GM21619 (cell line): ENCODE measurements around the gene ENPP6.

Experiments
- ATAC-seq: cut with Tn5 transposase; IDR thresholded peaks from one replicate; pipeline ENCODE4 v1.9.1; 2021; ENCODE audit not compliant: unreplicated experiment

Gene ENPP6

GRCh38 chr4:184192933-184193332 is 24.7 kb downstream of the ENPP6 start:
- ATAC-seq = no peak

GRCh38 chr4:184191267-184191666 is 26.4 kb downstream of the ENPP6 start:
- ATAC-seq = no peak

- no peak for ATAC-seq
Observed at GRCh38 chr4:184190711-184191110, 27.0 kb downstream of the ENPP6 start.

GRCh38 chr4:184189966-184190365 is 27.7 kb downstream of the ENPP6 start:
- no peak for ATAC-seq

- ATAC-seq = no peak
Observed at GRCh38 chr4:184188443-184189400, 29.0 kb downstream of the ENPP6 start.

GRCh38 chr4:184177271-184177670 is 40.4 kb downstream of the ENPP6 start:
- ATAC-seq = no peak

- ATAC-seq = no peak
Observed at GRCh38 chr4:184174571-184175488, 42.8 kb downstream of the ENPP6 start.

- no peak for ATAC-seq
Observed at GRCh38 chr4:184171011-184171410, 46.7 kb downstream of the ENPP6 start.

- no peak for ATAC-seq
Observed at GRCh38 chr4:184169225-184169867, 48.3 kb downstream of the ENPP6 start.

- peak; percentile 79 for ATAC-seq
Observed at GRCh38 chr4:184168406-184169019, 49.2 kb downstream of the ENPP6 start.

- ATAC-seq = peak; percentile 75
Observed at GRCh38 chr4:184167576-184167975, 50.1 kb downstream of the ENPP6 start.

- no peak for ATAC-seq
Observed at GRCh38 chr4:184166736-184167135, 50.9 kb downstream of the ENPP6 start.

- no peak for ATAC-seq
Observed at GRCh38 chr4:184165291-184165690, 52.4 kb downstream of the ENPP6 start.

GRCh38 chr4:184163813-184164212 is 53.9 kb downstream of the ENPP6 start:
- no peak for ATAC-seq

- ATAC-seq = no peak
Observed at GRCh38 chr4:184162596-184162995, 55.1 kb downstream of the ENPP6 start.

- no peak for ATAC-seq
Observed at GRCh38 chr4:184157322-184157721, 60.4 kb downstream of the ENPP6 start.

GRCh38 chr4:184156163-184156920 is 61.3 kb downstream of the ENPP6 start:
- ATAC-seq = no peak

- ATAC-seq = no peak
Observed at GRCh38 chr4:184154199-184154598, 63.5 kb downstream of the ENPP6 start.

- no peak for ATAC-seq
Observed at GRCh38 chr4:184153781-184154180, 63.9 kb downstream of the ENPP6 start.

- no peak for ATAC-seq
Observed at GRCh38 chr4:184151988-184152485, 65.6 kb downstream of the ENPP6 start.
